Measurements from ENCODE around the gene DPF1.

DNA sequence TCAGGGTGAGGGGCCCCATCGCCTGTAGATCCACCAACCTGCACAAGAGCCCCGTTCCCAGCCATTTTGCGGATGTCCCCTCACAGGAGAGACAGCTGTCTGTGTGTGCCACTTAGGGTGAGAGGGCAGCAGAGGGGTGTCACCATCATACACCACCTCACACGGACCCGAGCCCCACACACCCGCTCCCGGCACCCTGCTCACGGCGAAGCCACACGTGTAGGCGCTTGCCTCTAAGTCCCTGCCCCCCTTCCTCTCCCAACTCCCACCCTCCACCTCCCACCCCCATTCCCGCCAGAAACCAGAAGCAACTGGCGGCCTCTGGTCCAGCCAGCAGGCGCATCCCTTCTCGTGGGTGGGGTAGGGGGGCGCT is 4.0 kb upstream of the DPF1 start:
- no peak for TF ChIP-seq EZH2 (optimal IDR thresholded peaks at IDR 0.05; ENCODE audit: low read depth, low read length)
- TF ChIP-seq, protein P1, sequence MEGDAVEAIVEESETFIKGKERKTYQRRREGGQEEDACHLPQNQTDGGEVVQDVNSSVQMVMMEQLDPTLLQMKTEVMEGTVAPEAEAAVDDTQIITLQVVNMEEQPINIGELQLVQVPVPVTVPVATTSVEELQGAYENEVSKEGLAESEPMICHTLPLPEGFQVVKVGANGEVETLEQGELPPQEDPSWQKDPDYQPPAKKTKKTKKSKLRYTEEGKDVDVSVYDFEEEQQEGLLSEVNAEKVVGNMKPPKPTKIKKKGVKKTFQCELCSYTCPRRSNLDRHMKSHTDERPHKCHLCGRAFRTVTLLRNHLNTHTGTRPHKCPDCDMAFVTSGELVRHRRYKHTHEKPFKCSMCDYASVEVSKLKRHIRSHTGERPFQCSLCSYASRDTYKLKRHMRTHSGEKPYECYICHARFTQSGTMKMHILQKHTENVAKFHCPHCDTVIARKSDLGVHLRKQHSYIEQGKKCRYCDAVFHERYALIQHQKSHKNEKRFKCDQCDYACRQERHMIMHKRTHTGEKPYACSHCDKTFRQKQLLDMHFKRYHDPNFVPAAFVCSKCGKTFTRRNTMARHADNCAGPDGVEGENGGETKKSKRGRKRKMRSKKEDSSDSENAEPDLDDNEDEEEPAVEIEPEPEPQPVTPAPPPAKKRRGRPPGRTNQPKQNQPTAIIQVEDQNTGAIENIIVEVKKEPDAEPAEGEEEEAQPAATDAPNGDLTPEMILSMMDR (IDR thresholded peaks at IDR 0.05; ENCODE audit: low read length) = no peak
